K562 (cell line): ENCODE data around the gene RWDD1. TPM values are rescaled to one million over a fixed set of nuclear protein-coding genes. Genes with fewer than 3 reads are reported as not detected.

Experiments
- CBFA2T3 ChIP-seq: fragments of 450-650 bp; IDR thresholded peaks from 2 replicates; pipeline ENCODE4 v1.6.1; 2017
- KAT2B ChIP-seq: IDR thresholded peaks from one replicate; pipeline ENCODE4 v1.6.1; 2012; ENCODE audit warnings: low read depth, mild to moderate bottlenecking, control low read depth, inconsistent platforms, low read length, moderate library complexity
- MTF1 ChIP-seq: fragments of 250-450 bp; sonication (Bioruptor Pico); IDR thresholded peaks from 2 replicates; pipeline ENCODE4 v1.9.0; 2021; ENCODE audit warnings: moderate library complexity, mild to moderate bottlenecking, inconsistent platforms, borderline replicate concordance
- NCOA6 ChIP-seq: fragments of 450-650 bp; IDR thresholded peaks from 2 replicates; pipeline ENCODE4 v1.6.1; 2017; ENCODE audit warnings: mild to moderate bottlenecking
- NFATC3 ChIP-seq: fragments of 450-650 bp; IDR thresholded peaks from 2 replicates; pipeline ENCODE4 v1.6.1; 2017; ENCODE audit warnings: mild to moderate bottlenecking
- POLR3G ChIP-seq: IDR thresholded peaks from 2 replicates; pipeline ENCODE4 v1.6.1; 2011; ENCODE audit not compliant: insufficient read length, insufficient replicate concordance; ENCODE audit errors: extremely low read depth
- RCOR1 ChIP-seq, 2 experiments: IDR thresholded peaks; 2 replicates each; pipeline ENCODE4 v1.6.1; 2012; ENCODE audit warnings: low read depth in 2 of 2, low read length in 2 of 2, borderline replicate concordance in 1 of 2, improper control_type of control experiment in 1 of 2
- TAL1 ChIP-seq: fragments of 450-650 bp; IDR thresholded peaks from 2 replicates; pipeline ENCODE4 v1.6.1; 2016; ENCODE audit warnings: mild to moderate bottlenecking
- TRIM24 ChIP-seq, 2 experiments: fragments of 450-650 bp; IDR thresholded peaks; 2 replicates each; pipeline ENCODE4 v1.6.1; 2016
- ZNF217 ChIP-seq: sonication (generic); formaldehyde crosslinking; IDR thresholded peaks from 2 replicates; pipeline ENCODE4 v1.8.0; 2022; ENCODE audit warnings: mild to moderate bottlenecking, missing genetic modification reagents
- ZNF324 ChIP-seq: fragments of 250-450 bp; sonication (Bioruptor Pico); IDR thresholded peaks from 2 replicates; pipeline ENCODE4 v1.4.0; 2020; ENCODE audit warnings: mild to moderate bottlenecking
- polyA plus RNA-seq, 8 experiments: library from polyadenylated mRNA; depleted of rRNA in 4 of 8; stranded (reverse) in 5 of 8; unstranded in 3 of 8; fragments of >200 nt; fragmentation: Nextera tagmentation in 2 of 8; fragmentation: Illumina TruSeq in 1 of 8; extraction: Ambion mirVana in 2 of 8; extraction: Trizol in 1 of 8; gene quantifications; 2 replicates each; pipeline versions ENCODE4 v1.2.1 to v1.2.3, GENCODE V29; 2011 to 2014; ENCODE audit warnings: inconsistent platforms in 1 of 8, missing spikeins in 1 of 8
- total RNA-seq, 7 experiments: library from RNA; depleted of rRNA in 6 of 7; stranded (reverse); fragments of >200 nt in 6 of 7; fragmentation: Illumina TruSeq in 2 of 7; extraction: Trizol in 2 of 7; gene quantifications; 2 replicates each; pipeline versions ENCODE4 v1.2.1 to v1.2.3, GENCODE V29; 2011 to 2021; ENCODE audit warnings: low replicate concordance in 1 of 7
- TF ChIP-seq, protein P1 (sequence below): sonication (generic); formaldehyde crosslinking; IDR thresholded peaks from 2 replicates; pipeline ENCODE4 v1.8.1; 2023; ENCODE audit warnings: missing genetic modification reagents, mild to moderate bottlenecking, borderline replicate concordance
- TF ChIP-seq, protein P2 (sequence below): IDR thresholded peaks from 2 replicates; pipeline ENCODE4 v1.6.1; 2012; ENCODE audit warnings: low read depth, low read length, improper control_type of control experiment, borderline replicate concordance
- TF ChIP-seq, protein P3 (sequence below): fragments of 450-650 bp; formaldehyde crosslinking; IDR thresholded peaks from 2 replicates; pipeline ENCODE4 v1.4.0; 2022; ENCODE audit warnings: missing genetic modification characterization
- TF ChIP-seq, protein P4 (sequence below): fragments of 250-450 bp; sonication (Bioruptor Pico); IDR thresholded peaks from 2 replicates; pipeline ENCODE4 v1.6.1; 2021; ENCODE audit warnings: mild to moderate bottlenecking
- TF ChIP-seq, protein P5 (sequence below): fragments of 450-650 bp; IDR thresholded peaks from 2 replicates; pipeline ENCODE4 v1.6.1; 2017; ENCODE audit warnings: antibody characterized with exemption, mild to moderate bottlenecking

Gene RWDD1
- total and polyA plus RNA-seq, 9 of the 15 experiments (the other 6 are each of a cell fraction or from before 2014, with no cell fraction given) = 31.9 to 89.8 (median 48.7) TPM

DNA sequence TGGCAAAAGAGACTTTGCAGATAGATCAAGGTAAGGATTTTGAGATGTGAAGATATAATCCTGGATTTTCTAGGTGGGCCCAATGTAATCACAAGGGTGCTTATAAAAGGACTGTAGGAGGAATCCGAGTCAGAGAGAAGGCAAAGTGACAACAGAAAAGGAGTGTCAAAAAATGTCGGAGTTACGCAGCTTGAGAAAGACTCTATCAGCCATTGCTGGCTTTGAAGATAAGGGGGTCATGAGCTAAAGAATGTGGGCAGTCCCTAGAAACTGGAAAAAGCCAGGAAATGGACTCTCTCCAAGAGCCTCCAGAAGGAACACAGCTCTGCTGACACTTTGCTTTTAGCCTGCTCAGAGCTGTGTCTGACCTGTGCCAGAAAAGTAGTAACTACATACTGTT, 8.7 kb upstream of the RWDD1 start (continued):
- TF ChIP-seq ZNF324 (CRISPR knock-in tag) (no peak), RCOR1 (IDR thresholded peaks at IDR 0.05; ENCODE audit: borderline replicate concordance in 1 of 2, low read depth in 2 of 2, low read length in 2 of 2) (no peak), NFATC3 (no peak), KAT2B (no peak), CBFA2T3 (peak; percentile 82), POLR3G (no peak), TAL1 (peak; percentile 74), ZNF217 (no peak), TRIM24 (IDR thresholded peaks at IDR 0.05) (0 out of 4 replicates have a peak, but pooled peaks have one; percentile 17 to 50), MTF1 (CRISPR knock-in tag) (no peak), NCOA6 (no peak)
- TF ChIP-seq, protein P1, sequence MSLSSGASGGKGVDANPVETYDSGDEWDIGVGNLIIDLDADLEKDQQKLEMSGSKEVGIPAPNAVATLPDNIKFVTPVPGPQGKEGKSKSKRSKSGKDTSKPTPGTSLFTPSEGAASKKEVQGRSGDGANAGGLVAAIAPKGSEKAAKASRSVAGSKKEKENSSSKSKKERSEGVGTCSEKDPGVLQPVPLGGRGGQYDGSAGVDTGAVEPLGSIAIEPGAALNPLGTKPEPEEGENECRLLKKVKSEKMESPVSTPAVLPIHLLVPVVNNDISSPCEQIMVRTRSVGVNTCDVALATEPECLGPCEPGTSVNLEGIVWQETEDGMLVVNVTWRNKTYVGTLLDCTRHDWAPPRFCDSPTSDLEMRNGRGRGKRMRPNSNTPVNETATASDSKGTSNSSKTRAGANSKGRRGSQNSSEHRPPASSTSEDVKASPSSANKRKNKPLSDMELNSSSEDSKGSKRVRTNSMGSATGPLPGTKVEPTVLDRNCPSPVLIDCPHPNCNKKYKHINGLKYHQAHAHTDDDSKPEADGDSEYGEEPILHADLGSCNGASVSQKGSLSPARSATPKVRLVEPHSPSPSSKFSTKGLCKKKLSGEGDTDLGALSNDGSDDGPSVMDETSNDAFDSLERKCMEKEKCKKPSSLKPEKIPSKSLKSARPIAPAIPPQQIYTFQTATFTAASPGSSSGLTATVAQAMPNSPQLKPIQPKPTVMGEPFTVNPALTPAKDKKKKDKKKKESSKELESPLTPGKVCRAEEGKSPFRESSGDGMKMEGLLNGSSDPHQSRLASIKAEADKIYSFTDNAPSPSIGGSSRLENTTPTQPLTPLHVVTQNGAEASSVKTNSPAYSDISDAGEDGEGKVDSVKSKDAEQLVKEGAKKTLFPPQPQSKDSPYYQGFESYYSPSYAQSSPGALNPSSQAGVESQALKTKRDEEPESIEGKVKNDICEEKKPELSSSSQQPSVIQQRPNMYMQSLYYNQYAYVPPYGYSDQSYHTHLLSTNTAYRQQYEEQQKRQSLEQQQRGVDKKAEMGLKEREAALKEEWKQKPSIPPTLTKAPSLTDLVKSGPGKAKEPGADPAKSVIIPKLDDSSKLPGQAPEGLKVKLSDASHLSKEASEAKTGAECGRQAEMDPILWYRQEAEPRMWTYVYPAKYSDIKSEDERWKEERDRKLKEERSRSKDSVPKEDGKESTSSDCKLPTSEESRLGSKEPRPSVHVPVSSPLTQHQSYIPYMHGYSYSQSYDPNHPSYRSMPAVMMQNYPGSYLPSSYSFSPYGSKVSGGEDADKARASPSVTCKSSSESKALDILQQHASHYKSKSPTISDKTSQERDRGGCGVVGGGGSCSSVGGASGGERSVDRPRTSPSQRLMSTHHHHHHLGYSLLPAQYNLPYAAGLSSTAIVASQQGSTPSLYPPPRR (CRISPR knock-in tag) = no peak
- TF ChIP-seq, protein P2, sequence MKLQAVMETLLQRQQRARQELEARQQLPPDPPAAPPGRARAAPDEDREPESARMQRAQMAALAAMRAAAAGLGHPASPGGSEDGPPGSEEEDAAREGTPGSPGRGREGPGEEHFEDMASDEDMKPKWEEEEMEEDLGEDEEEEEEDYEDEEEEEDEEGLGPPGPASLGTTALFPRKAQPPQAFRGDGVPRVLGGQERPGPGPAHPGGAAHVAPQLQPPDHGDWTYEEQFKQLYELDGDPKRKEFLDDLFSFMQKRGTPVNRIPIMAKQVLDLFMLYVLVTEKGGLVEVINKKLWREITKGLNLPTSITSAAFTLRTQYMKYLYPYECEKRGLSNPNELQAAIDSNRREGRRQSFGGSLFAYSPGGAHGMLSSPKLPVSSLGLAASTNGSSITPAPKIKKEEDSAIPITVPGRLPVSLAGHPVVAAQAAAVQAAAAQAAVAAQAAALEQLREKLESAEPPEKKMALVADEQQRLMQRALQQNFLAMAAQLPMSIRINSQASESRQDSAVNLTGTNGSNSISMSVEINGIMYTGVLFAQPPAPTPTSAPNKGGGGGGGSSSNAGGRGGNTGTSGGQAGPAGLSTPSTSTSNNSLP = no peak
- TF ChIP-seq, protein P3, sequence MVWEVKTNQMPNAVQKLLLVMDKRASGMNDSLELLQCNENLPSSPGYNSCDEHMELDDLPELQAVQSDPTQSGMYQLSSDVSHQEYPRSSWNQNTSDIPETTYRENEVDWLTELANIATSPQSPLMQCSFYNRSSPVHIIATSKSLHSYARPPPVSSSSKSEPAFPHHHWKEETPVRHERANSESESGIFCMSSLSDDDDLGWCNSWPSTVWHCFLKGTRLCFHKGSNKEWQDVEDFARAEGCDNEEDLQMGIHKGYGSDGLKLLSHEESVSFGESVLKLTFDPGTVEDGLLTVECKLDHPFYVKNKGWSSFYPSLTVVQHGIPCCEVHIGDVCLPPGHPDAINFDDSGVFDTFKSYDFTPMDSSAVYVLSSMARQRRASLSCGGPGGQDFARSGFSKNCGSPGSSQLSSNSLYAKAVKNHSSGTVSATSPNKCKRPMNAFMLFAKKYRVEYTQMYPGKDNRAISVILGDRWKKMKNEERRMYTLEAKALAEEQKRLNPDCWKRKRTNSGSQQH (CRISPR knock-in tag) = no peak
- TF ChIP-seq, protein P4, sequence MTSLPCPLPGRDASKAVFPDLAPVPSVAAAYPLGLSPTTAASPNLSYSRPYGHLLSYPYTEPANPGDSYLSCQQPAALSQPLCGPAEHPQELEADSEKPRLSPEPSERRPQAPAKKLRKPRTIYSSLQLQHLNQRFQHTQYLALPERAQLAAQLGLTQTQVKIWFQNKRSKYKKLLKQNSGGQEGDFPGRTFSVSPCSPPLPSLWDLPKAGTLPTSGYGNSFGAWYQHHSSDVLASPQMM (CRISPR knock-in tag) = no peak
- TF ChIP-seq, protein P5, sequence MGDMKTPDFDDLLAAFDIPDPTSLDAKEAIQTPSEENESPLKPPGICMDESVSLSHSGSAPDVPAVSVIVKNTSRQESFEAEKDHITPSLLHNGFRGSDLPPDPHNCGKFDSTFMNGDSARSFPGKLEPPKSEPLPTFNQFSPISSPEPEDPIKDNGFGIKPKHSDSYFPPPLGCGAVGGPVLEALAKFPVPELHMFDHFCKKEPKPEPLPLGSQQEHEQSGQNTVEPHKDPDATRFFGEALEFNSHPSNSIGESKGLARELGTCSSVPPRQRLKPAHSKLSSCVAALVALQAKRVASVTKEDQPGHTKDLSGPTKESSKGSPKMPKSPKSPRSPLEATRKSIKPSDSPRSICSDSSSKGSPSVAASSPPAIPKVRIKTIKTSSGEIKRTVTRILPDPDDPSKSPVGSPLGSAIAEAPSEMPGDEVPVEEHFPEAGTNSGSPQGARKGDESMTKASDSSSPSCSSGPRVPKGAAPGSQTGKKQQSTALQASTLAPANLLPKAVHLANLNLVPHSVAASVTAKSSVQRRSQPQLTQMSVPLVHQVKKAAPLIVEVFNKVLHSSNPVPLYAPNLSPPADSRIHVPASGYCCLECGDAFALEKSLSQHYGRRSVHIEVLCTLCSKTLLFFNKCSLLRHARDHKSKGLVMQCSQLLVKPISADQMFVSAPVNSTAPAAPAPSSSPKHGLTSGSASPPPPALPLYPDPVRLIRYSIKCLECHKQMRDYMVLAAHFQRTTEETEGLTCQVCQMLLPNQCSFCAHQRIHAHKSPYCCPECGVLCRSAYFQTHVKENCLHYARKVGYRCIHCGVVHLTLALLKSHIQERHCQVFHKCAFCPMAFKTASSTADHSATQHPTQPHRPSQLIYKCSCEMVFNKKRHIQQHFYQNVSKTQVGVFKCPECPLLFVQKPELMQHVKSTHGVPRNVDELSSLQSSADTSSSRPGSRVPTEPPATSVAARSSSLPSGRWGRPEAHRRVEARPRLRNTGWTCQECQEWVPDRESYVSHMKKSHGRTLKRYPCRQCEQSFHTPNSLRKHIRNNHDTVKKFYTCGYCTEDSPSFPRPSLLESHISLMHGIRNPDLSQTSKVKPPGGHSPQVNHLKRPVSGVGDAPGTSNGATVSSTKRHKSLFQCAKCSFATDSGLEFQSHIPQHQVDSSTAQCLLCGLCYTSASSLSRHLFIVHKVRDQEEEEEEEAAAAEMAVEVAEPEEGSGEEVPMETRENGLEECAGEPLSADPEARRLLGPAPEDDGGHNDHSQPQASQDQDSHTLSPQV = peak; percentile 64; the same call in 1 of the 2 replicates
